ENCODE measurements around the gene TMEM63C. TPM values are rescaled to one million over a fixed set of nuclear protein-coding genes. Genes with fewer than 3 reads are reported as not detected.
"Not testable (repeated sequence)": the region's sequence is repeated elsewhere in the genome, so short reads cannot be mapped to it uniquely, and the experiment has no call there.

TMEM63C gene
- polyA plus RNA-seq, 6 donors from 2014 or later = 0.44 TPM; not detected in 5

- peaks cover 14 to 35% (median 34%) of the 10 kb centered on the region in 3 donors for H3K27me3 Mint-ChIP-seq
- DNase-seq (no peak), ATAC-seq (ENCODE audit: low read depth in 2 of 2) (no peak)
- peak overlapping the region in 1 of 6 donors; percentile 23 for H3K27ac Mint-ChIP-seq
- H3K36me3 Mint-ChIP-seq = peaks cover 0 to 8% of the 10 kb centered on the region in 2 donors
- H3K9me3 Mint-ChIP-seq = no peaks in the 10 kb centered on the region
- no peak overlapping the region for H3K4me3 Mint-ChIP-seq
- H3K4me1 Mint-ChIP-seq = peaks cover 6 to 11% (median 6%) of the 10 kb centered on the region in 3 donors
These were observed 92.2 kb downstream of the TMEM63C start for GRCh38 chr14:77273796-77274195.

DNA sequence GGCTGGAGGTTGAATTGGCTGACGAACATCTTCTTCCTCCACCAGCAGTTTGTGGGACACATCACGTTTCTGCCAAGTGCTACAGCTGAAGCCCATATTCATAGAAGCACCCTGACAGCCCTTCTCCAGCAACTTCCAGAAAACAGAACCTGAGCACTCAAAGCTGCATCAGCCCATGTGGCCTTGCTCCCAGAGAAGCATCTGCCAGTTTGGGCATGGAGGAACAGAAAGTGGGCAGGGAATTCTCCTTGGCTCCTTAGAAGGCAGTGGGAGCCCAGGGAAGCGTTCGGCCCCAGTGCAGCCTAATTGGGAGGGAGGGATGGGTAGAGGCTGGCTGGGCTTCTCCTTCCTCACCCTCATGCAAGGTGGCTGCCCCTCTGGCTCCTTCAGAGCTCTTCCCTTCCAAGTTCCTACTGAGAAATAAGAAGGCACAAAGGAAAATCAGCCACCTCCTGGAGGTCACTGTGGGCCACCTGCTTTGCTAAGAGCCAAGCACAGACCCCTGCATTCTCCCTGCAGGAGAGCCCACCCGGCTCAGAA, 93.5 kb downstream of the TMEM63C start:
- ATAC-seq (ENCODE audit: low read depth in 2 of 2) (no peak), DNase-seq (no peak)
- Mint-ChIP-seq H3K36me3 (peaks cover 4 to 11% of the 10 kb centered on the region in 2 donors), H3K9me3 (no peaks in the 10 kb centered on the region), H3K4me3 (no peak overlapping the region), H3K4me1 (peaks cover 3 to 8% (median 3%) of the 10 kb centered on the region in 3 donors), H3K27ac (peak overlapping the region in 1 of 6 donors; percentile 70), H3K27me3 (peaks cover 11 to 26% (median 26%) of the 10 kb centered on the region in 3 donors)

DNA sequence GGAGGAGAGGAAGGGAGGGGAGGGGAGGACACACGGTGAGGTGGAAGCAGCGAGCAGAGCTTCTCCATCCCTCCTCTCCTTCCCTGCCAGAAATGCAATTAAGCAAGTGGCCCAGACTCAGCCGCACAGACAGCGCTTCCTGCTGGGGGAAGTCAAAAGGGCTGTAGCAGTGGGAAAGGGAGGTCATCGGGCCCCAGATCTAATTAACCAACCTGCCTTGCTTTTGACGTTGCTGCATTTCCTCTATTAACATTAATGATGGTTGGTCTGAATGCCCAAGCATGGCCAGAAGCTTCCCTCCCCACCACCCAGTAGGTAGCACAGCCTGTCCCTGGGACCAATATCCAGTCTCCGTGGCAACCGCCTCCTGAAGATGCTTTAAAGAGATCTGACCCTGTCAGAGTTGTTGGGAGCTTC, 94.0 kb downstream of the TMEM63C start:
- DNase-seq (no peak), ATAC-seq (ENCODE audit: low read depth in 2 of 2) (no peak)
- no peak overlapping the region for H3K4me3 Mint-ChIP-seq
- H3K27me3 Mint-ChIP-seq = peaks cover 11 to 23% (median 22%) of the 10 kb centered on the region in 3 donors
- peaks cover 8 to 16% of the 10 kb centered on the region in 2 donors for H3K36me3 Mint-ChIP-seq
- H3K4me1 Mint-ChIP-seq = peaks cover 0 to 8% (median 0%) of the 10 kb centered on the region in 3 donors
- H3K27ac Mint-ChIP-seq = no peak overlapping the region
- no peaks in the 10 kb centered on the region for H3K9me3 Mint-ChIP-seq

DNA sequence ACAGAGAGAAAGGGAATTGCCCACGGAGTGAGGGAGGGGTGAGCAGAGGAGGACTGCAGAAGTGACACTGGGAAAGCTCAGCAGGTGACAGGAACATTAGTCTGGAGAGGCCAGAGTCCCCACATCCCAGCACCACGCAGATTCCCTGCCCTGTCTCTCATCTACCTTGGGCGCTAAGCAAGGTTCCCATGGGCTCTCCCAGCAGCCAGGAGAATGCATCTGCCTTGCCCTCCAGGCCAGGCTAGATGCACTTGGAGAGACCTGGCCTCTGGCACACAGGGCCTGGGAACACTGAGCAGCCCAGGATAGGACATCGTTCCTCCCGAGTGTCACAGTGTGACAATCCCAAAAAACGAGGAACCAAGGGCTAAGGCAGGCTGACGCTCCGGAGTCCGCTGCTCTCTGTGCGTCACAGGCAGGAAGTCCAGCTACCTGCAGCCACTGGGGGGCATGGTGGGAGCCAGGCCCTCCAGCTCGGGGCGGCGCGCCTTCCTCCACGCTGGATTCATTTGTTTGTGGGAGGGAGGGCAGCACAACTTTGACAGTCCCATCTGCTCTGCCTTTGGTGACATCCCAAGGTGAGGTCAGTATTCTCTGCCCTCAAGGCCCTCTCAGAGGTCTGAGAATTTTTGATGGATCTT, 94.8 kb downstream of the TMEM63C start:
- ATAC-seq (ENCODE audit: low read depth in 2 of 2) (no peak), DNase-seq (no peak)
- Mint-ChIP-seq H3K9me3 (no peaks in the 10 kb centered on the region), H3K27ac (no peak overlapping the region), H3K4me1 (peaks cover 0 to 6% (median 0%) of the 10 kb centered on the region in 3 donors), H3K4me3 (no peak overlapping the region), H3K27me3 (peaks cover 11 to 20% (median 18%) of the 10 kb centered on the region in 3 donors), H3K36me3 (peaks cover 8 to 16% of the 10 kb centered on the region in 2 donors)

GRCh38 chr14:77276959-77277358, 95.4 kb downstream of the TMEM63C start:
- ATAC-seq (ENCODE audit: low read depth in 2 of 2) = no peak
- no peak overlapping the region for H3K4me3 Mint-ChIP-seq
- peaks cover 8 to 14% of the 10 kb centered on the region in 2 donors for H3K36me3 Mint-ChIP-seq
- H3K27ac Mint-ChIP-seq = no peak overlapping the region
- H3K4me1 Mint-ChIP-seq = peaks cover 0 to under 1% (median 0%) of the 10 kb centered on the region in 3 donors
- no peaks in the 10 kb centered on the region for H3K9me3 Mint-ChIP-seq
- H3K27me3 Mint-ChIP-seq = peaks cover 11 to 14% (median 12%) of the 10 kb centered on the region in 3 donors
- no peak for DNase-seq

GRCh38 chr14:77278461-77279230, 97.0 kb downstream of the TMEM63C start:
- Mint-ChIP-seq H3K27ac (peak overlapping the region in 1 of 6 donors; percentile 15), H3K4me1 (no peaks in the 10 kb centered on the region)
- DNase-seq = no peak

DNA sequence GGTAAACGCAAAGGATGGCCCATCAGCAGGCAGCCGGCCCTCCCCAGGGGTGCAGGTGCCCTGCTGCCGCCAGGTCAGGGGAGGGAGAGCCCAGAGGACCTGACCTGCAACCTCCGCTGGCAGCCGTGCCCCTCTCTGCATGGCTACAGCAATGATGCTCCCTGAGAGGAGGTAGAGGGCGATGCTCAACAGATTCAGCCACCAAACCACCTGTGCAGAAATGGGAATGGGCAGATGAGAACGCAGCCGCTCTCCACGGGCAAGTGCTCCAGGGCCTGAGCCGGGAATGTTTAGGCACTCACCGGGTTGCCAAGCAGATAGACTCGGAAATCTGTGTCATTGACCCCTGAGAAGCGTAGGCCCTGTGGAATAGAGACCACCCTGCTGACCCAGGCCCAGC, 98.1 kb downstream of the TMEM63C start:
- H3K27me3 Mint-ChIP-seq = no peaks in the 10 kb centered on the region
- H3K4me3 Mint-ChIP-seq = no peak overlapping the region
- peaks cover 12 to 22% of the 10 kb centered on the region in 2 donors for H3K36me3 Mint-ChIP-seq
- ATAC-seq (ENCODE audit: low read depth in 2 of 2) = no peak
- no peaks in the 10 kb centered on the region for H3K4me1 Mint-ChIP-seq
- no peak for DNase-seq
- no peaks in the 10 kb centered on the region for H3K9me3 Mint-ChIP-seq
- no peak overlapping the region for H3K27ac Mint-ChIP-seq

More at GRCh38 chr14:77278461-77279230, 97.0 kb downstream of the TMEM63C start:
- ATAC-seq (ENCODE audit: low read depth in 2 of 2) = no peak
- H3K9me3 Mint-ChIP-seq = no peaks in the 10 kb centered on the region
- no peaks in the 10 kb centered on the region for H3K27me3 Mint-ChIP-seq
- H3K4me3 Mint-ChIP-seq = no peak overlapping the region
- peaks cover 11% of the 10 kb centered on the region in 2 donors for H3K36me3 Mint-ChIP-seq

- H3K4me1 Mint-ChIP-seq; ATAC-seq (ENCODE audit: low read depth in 2 of 2); H3K27ac Mint-ChIP-seq: not testable (repeated sequence)
These were observed 99.3 kb downstream of the TMEM63C start for GRCh38 chr14:77280921-77281320.

GRCh38 chr14:77281852-77282410, 100.3 kb downstream of the TMEM63C start:
- Mint-ChIP-seq H3K4me3 (no peak overlapping the region), H3K9me3 (no peaks in the 10 kb centered on the region), H3K36me3 (peaks cover 20 to 44% of the 10 kb centered on the region in 2 donors), H3K27ac (no peak overlapping the region), H3K27me3 (no peaks in the 10 kb centered on the region), H3K4me1 (no peaks in the 10 kb centered on the region)
- DNase-seq (no peak), ATAC-seq (ENCODE audit: low read depth in 2 of 2) (no peak)

More at GRCh38 chr14:77280921-77281320, 99.3 kb downstream of the TMEM63C start:
- H3K36me3 Mint-ChIP-seq = peaks cover 20 to 34% of the 10 kb centered on the region in 2 donors
- H3K9me3 Mint-ChIP-seq, DNase-seq, H3K4me3 Mint-ChIP-seq, H3K27me3 Mint-ChIP-seq: not testable (repeated sequence)

- Mint-ChIP-seq H3K4me3 (no peak overlapping the region), H3K27ac (no peak overlapping the region), H3K27me3 (no peaks in the 10 kb centered on the region), H3K4me1 (no peaks in the 10 kb centered on the region), H3K9me3 (no peaks in the 10 kb centered on the region), H3K36me3 (peaks cover 20 to 44% of the 10 kb centered on the region in 2 donors)
- ATAC-seq (ENCODE audit: low read depth in 2 of 2) = no peak
- DNase-seq = no peak
These were observed 102.5 kb downstream of the TMEM63C start for GRCh38 chr14:77284066-77284465.

DNA sequence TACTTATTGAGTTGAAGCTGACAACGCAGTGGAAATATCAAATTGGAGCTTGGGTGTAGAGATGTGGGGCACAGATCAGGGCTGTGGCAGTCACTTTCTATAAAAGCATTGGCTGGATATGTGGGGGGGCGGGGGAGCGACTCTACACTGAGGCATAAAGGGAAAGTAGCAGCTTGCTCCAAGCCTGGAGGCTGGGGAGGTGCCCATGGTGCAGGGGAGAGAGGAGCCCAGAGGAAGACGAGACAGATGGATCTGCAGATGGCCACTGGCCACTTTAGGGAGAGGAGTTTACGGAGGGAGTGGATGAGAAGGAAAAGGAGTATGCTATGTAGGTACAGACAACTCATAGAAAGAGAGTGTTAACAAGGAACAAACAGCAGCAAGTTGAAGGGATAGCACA, 102.9 kb downstream of the TMEM63C start:
- no peaks in the 10 kb centered on the region for H3K27me3 Mint-ChIP-seq
- peaks cover 20 to 44% of the 10 kb centered on the region in 2 donors for H3K36me3 Mint-ChIP-seq
- H3K4me3 Mint-ChIP-seq = no peak overlapping the region
- H3K4me1 Mint-ChIP-seq = no peaks in the 10 kb centered on the region
- H3K27ac Mint-ChIP-seq = no peak overlapping the region
- DNase-seq (no peak), ATAC-seq (ENCODE audit: low read depth in 2 of 2) (no peak)
- H3K9me3 Mint-ChIP-seq = no peaks in the 10 kb centered on the region

GRCh38 chr14:77286576-77286975, 105.0 kb downstream of the TMEM63C start:
- H3K27ac Mint-ChIP-seq = no peak overlapping the region

DNA sequence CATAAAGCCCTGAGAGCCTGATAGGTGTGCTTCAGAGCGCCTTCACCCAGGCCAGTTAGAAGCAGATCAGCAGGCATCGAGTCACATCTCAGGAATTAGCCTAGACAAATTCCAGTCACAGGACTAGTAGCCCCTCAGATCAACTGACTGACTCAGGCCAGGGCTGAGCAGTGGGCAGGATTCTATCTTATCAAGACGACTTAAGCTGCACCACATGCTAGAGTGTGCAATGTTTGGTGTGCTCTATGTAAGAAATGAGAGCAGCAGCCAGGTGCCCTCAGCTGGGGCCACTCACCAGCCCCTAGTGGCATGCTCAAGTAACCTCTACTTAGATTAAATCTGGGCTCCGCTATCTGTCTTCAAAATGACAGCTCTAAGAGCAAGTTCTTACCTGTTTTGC, 109.1 kb downstream of the TMEM63C start:
- Mint-ChIP-seq H3K4me3 (no peak overlapping the region), H3K27me3 (no peaks in the 10 kb centered on the region), H3K27ac (no peak overlapping the region), H3K9me3 (no peaks in the 10 kb centered on the region), H3K4me1 (no peaks in the 10 kb centered on the region), H3K36me3 (peaks cover 4 to 15% of the 10 kb centered on the region in 2 donors)
- no peak for DNase-seq
- ATAC-seq (ENCODE audit: low read depth in 2 of 2) = no peak

More at GRCh38 chr14:77286576-77286975, 105.0 kb downstream of the TMEM63C start:
- peaks cover 13 to 36% of the 10 kb centered on the region in 2 donors for H3K36me3 Mint-ChIP-seq
- DNase-seq (no peak), ATAC-seq (ENCODE audit: low read depth in 2 of 2) (no peak)
- no peaks in the 10 kb centered on the region for H3K27me3 Mint-ChIP-seq
- H3K4me1 Mint-ChIP-seq = no peaks in the 10 kb centered on the region
- H3K9me3 Mint-ChIP-seq = no peaks in the 10 kb centered on the region
- H3K4me3 Mint-ChIP-seq = no peak overlapping the region

All from naive B cell (primary cell).